NCI-H2081 treated with DMSO at 0.1 percent for 48 hours (cell line): ENCODE results near the gene ADNP2.

Experiments
- DNase-seq: peaks from one replicate; lab custom pipeline; 2025; lab: John Stamatoyannopoulos, UW

The ADNP2 gene

DNA sequence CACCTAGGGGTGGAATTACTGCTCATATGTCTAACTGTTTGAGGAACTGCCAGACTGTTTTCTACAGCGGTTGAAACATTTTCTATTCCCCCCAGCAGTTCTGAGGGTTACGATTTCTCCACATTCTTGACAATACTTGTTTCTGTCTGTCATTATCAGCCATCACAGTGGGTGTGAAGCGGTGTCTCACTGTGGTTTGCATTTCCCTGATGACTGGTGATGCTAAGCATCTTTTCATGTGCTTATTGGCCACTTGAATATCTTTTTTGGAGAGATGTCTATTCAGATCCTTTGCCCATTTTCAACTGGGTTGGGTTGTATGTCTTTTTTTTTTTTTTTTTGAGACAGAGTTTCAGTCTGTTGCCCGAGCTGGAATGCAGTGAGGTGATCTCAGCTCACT, 63.0 kb downstream of the ADNP2 start:
- no peak for DNase-seq

GRCh38 chr18:80173060-80173459, 64.0 kb downstream of the ADNP2 start:
- DNase-seq, result no peak

DNA sequence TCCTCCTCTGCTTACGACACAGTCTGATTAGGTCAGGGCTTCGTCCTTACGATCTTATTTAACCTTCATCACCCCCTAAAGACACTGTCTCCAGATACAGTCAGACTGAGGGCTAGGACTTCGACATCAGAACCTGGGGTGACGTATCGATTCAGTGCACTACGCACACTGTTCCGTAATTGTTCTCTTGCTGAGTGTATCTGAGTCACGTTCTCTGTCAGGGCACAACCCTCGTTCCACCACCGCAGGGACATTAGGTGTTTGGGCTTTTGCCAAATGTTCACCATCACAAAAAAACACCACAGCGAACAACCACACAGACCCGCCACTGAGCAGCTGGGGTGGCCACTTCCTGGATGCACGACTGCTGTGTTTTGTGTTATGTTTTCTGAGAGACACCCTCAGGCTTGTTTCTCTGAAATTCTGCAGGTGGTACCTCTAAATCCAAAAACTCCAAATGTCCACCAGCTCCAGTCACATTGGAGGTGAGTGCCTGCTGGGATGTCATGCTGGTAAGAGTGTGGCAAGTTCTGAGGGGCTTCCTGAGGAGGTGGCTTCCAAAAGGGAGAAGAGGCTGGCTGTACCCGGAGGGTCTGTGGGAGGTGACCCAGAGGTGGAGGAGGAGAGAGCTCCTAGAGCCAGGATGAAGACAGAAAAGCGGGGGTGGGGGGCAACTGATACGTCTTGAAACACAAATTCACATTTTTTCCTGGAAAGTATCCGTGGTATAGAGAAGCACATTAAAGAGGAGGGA, 66.6 kb downstream of the ADNP2 start:
- no peak for DNase-seq

GRCh38 chr18:80176334-80177073, 67.4 kb downstream of the ADNP2 start:
- no peak for DNase-seq

GRCh38 chr18:80177128-80177527, 68.1 kb downstream of the ADNP2 start:
- no peak for DNase-seq

GRCh38 chr18:80178935-80179818, 70.1 kb downstream of the ADNP2 start:
- no peak for DNase-seq

GRCh38 chr18:80179857-80180558, 70.9 kb downstream of the ADNP2 start:
- no peak for DNase-seq

- no peak for DNase-seq
Observed at GRCh38 chr18:80180778-80181564, 71.9 kb downstream of the ADNP2 start.

DNA sequence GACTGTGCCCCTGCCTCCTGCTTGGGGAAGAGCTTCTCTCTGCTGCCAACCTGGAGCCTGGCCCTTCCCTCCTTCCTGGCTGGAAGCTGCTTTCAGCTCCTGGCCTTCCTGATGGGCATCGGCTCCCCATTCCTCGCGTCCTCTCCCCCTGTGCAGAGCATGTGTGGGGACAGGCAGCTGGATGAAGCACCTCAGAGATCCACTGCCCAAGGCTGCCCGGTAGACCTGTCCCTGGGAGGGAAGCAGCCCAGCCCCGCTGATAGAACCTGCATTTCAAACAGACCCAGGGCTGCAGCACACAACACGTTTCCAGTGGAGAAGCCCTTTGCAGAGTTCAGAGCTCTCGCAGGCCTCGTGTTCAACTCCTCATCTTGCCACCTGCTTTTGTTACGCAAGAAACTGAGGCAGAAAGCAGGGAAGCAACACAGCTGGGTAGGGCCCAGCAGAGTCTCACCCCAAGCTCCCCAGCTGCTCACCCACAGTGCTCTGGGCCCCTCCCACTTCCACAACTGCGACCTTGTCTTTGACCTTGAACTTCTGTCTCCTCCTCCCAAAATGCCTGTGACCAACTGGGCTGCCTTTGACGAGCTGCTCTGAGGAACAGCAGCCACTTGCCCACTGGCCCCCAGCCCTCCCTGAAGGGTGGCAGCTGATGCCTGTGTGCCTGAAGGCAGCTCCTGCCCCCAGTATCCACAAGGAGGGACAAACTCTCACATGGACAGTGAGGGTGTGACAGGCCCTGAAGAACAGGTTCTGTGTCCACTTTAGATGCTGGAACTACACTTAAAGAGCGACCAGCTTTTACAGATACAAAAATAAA, 72.8 kb downstream of the ADNP2 start:
- DNase-seq, result no peak

DNA sequence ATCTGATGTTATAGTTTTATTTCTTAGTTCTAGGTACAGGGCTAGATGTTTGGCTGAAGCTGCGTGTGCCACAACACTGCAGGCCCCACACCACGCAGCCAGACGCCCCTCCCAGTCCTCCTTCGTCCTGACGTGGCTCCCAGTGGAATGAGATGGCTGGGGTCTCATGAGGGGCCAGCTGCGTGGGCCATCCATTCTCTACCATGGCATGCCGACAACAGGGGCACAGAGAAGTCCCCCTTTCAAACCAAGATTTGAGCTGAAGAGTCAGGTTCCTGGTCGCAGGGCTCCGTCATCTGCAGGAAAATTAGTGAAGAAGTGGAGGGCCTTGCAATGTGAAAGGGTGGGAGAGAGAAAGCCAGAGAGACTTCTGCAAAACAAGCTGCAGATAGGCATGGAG, 73.8 kb downstream of the ADNP2 start:
- no peak for DNase-seq

- DNase-seq, result no peak
Observed at GRCh38 chr18:80183273-80184050, 74.4 kb downstream of the ADNP2 start.

- DNase-seq, result no peak
Observed at GRCh38 chr18:80184243-80184772, 75.2 kb downstream of the ADNP2 start.

GRCh38 chr18:80185545-80185944, 76.5 kb downstream of the ADNP2 start:
- DNase-seq, result no peak

DNA sequence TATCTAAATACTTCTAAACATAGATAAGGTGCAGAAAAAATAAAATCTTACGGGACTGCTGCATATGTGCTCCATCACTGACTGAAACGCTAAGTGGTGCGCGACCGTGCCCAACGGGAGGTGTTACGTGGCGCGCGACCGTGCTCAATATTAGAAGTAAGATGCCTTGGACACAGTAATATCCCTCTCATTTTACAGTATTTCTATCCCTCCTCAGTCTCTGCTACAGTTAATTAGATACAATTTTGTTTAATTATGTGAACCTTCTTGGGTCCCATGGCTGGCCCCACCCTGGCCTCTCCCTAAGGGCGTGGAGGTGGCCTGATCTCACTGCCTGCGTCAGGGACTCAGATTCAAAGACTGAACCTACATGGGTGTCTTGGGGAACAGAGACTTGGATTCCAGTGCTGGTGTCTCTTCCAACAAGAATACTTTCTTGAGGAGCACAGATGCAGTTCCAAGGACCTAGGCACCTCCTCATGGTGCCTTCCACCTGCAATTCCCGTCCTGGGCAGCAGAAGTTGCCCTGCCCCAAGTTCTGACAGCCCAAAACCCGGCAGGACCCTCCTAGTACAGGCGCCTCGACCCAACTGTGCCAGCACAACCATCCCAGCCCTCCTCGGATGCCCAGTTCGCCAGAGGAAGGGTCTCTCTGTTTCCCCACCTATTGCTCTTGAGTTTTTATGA, 79.0 kb downstream of the ADNP2 start:
- no peak for DNase-seq

- DNase-seq, result no peak
Observed at GRCh38 chr18:80188643-80189530, 79.8 kb downstream of the ADNP2 start.

DNA sequence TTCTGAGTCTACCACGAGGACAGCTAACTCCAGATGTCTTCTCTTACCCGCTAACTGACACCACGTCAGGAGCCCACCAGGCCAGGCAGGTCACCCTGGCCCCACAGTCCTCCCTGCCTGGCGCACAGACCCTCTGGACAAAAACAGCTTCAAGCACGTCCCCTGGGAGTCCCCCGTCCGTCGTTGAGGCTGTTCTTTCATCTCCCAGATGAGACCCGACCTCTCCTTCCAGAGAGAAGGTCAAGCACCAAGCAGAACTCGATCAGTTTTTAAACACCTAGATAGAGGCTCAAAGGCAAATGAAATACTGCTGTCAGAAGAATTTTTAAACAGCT, 80.4 kb downstream of the ADNP2 start:
- no peak for DNase-seq
